MM.1S (cell line): ENCODE data around the gene FNTB.

Experiments
- CTCF ChIP-seq: fragments of 300-600 bp; sonication (generic); IDR thresholded peaks from 2 replicates; pipeline ENCODE4 v1.5.1; 2016; ENCODE audit warnings: antibody characterized with exemption, low read length, mixed read lengths
- EZH2 ChIP-seq: fragments of 300-600 bp; sonication (generic); optimal IDR thresholded peaks from 2 replicates; pipeline ENCODE3; 2017; ENCODE audit warnings: low read depth, mild to moderate bottlenecking, antibody characterized with exemption, low read length, mixed read lengths
- EZH2phosphoT487 ChIP-seq: fragments of 300-600 bp; sonication (generic); IDR thresholded peaks from 2 replicates; pipeline ENCODE4 v1.6.1; 2018; ENCODE audit warnings: antibody characterized with exemption, low read length

- TF ChIP-seq CTCF (no peak), EZH2phosphoT487 (no peak), EZH2 (no peak)
Measured at GRCh38 chr14:65072937-65073336, 86.2 kb downstream of the FNTB start.
